HG03442 (cell line): ENCODE measurements around the gene FUOM.

Source experiments
- ATAC-seq: cut with Tn5 transposase; IDR thresholded peaks from one replicate; pipeline ENCODE4 v1.9.1; 2021; ENCODE audit warnings: mild to moderate bottlenecking, moderate library complexity; ENCODE audit not compliant: unreplicated experiment

FUOM gene

GRCh38 chr10:133353202-133353959, 4.4 kb downstream of the FUOM start:
- no peak for ATAC-seq

- no peak for ATAC-seq
These were observed 6.2 kb downstream of the FUOM start for GRCh38 chr10:133351408-133352318.

GRCh38 chr10:133350950-133351329, 6.9 kb downstream of the FUOM start:
- no peak for ATAC-seq

- no peak for ATAC-seq
These were observed 7.4 kb downstream of the FUOM start for GRCh38 chr10:133350283-133350949.

- ATAC-seq, result no peak
These were observed 8.2 kb downstream of the FUOM start for GRCh38 chr10:133349577-133350011.

GRCh38 chr10:133349160-133349568, 8.7 kb downstream of the FUOM start:
- ATAC-seq, result no peak

- ATAC-seq, result no peak
These were observed 9.9 kb downstream of the FUOM start for GRCh38 chr10:133347710-133348517.

- no peak for ATAC-seq
These were observed 11.4 kb downstream of the FUOM start for GRCh38 chr10:133346413-133346812.

- no peak for ATAC-seq
These were observed 13.6 kb downstream of the FUOM start for GRCh38 chr10:133344236-133344635.

GRCh38 chr10:133343558-133343957, 14.3 kb downstream of the FUOM start:
- no peak for ATAC-seq

GRCh38 chr10:133342942-133343341, 14.9 kb downstream of the FUOM start:
- no peak for ATAC-seq

- no peak for ATAC-seq
These were observed 15.8 kb downstream of the FUOM start for GRCh38 chr10:133341983-133342382.

- ATAC-seq, result no peak
These were observed 18.0 kb downstream of the FUOM start for GRCh38 chr10:133339708-133340380.

GRCh38 chr10:133338080-133339071, 19.4 kb downstream of the FUOM start:
- ATAC-seq, result no peak

GRCh38 chr10:133337370-133337725, 20.5 kb downstream of the FUOM start:
- no peak for ATAC-seq

- ATAC-seq, result no peak
These were observed 21.0 kb downstream of the FUOM start, which contains the start of gene CALY for GRCh38 chr10:133336577-133337369. TSS of gene CALY (minus strand) at chr10:133336896. CDS start at chr10:133328989, 7,907 bp downstream.

GRCh38 chr10:133336118-133336576, 21.7 kb downstream of the FUOM start:
- no peak for ATAC-seq
